Endothelial cell of umbilical vein (primary cell): ENCODE measurements around the gene RABEP1.

Experiments used
- EZH2 ChIP-seq: IDR thresholded peaks from 2 replicates; pipeline ENCODE4 v1.6.1; 2012; ENCODE audit warnings: borderline replicate concordance, low read depth, mild to moderate bottlenecking, moderate library complexity, low read length, inconsistent platforms; ENCODE audit not compliant: severe bottlenecking
- GATA2 ChIP-seq: IDR thresholded peaks from 2 replicates; pipeline ENCODE4 v1.7.0; 2011; ENCODE audit warnings: low read depth, mild to moderate bottlenecking, moderate library complexity, mixed read lengths, low read length; ENCODE audit not compliant: insufficient read length, insufficient read depth
- JUN ChIP-seq: IDR thresholded peaks from 2 replicates; pipeline ENCODE4 v1.6.1; 2011; ENCODE audit warnings: borderline replicate concordance, low read depth; ENCODE audit not compliant: insufficient read length, insufficient read depth
- POLR2A ChIP-seq: IDR thresholded peaks from 2 replicates; pipeline ENCODE4 v1.6.1; 2012; ENCODE audit warnings: low read depth, mild to moderate bottlenecking, control low read depth, low read length
- POLR2AphosphoS5 ChIP-seq: IDR thresholded peaks from 2 replicates; pipeline ENCODE4 v1.6.1; 2012; ENCODE audit warnings: low read depth, mild to moderate bottlenecking, control low read depth, low read length, moderate library complexity; ENCODE audit not compliant: insufficient read depth
- TF ChIP-seq, protein P1 (sequence below), 2 donors: IDR thresholded peaks; 1 replicate in 1 of 2; 2 replicates in 1 of 2; pipeline ENCODE4 v1.5.1; 2011; ENCODE audit warnings: low read length in 2 of 2, mild to moderate bottlenecking in 2 of 2, moderate library complexity in 2 of 2, control low read depth in 1 of 2, inconsistent platforms in 1 of 2, low read depth in 1 of 2; ENCODE audit not compliant: insufficient read depth in 1 of 2; ENCODE audit errors: extremely low read depth in 1 of 2
- TF ChIP-seq, protein P2 (sequence below): IDR thresholded peaks from 2 replicates; pipeline ENCODE4 v1.6.1; 2011; ENCODE audit not compliant: insufficient read depth, insufficient read length

DNA sequence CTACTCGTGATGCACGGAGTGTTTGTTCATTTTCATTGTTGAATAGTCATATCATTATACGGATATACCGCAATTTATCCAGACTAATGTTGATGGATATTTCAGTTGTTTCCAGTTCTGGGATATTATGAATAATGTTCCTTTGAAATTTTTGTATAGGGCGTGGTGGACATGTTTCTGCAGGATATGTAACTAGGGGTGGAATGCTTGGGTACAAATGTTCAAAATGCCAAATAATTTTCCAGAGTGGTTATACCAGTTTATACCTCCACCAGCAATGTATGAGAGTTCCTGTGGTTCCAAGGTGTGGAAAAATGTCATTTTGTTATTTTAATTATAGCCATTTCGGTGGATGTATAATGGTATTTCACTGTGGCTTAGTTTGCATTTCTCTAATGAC lies 83.7 kb downstream of the RABEP1 start:
- no peak for TF ChIP-seq POLR2A
- TF ChIP-seq, protein P1, sequence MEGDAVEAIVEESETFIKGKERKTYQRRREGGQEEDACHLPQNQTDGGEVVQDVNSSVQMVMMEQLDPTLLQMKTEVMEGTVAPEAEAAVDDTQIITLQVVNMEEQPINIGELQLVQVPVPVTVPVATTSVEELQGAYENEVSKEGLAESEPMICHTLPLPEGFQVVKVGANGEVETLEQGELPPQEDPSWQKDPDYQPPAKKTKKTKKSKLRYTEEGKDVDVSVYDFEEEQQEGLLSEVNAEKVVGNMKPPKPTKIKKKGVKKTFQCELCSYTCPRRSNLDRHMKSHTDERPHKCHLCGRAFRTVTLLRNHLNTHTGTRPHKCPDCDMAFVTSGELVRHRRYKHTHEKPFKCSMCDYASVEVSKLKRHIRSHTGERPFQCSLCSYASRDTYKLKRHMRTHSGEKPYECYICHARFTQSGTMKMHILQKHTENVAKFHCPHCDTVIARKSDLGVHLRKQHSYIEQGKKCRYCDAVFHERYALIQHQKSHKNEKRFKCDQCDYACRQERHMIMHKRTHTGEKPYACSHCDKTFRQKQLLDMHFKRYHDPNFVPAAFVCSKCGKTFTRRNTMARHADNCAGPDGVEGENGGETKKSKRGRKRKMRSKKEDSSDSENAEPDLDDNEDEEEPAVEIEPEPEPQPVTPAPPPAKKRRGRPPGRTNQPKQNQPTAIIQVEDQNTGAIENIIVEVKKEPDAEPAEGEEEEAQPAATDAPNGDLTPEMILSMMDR (IDR thresholded peaks at IDR 0.05; ENCODE audit: extremely low read depth in 1 of 2, insufficient read depth in 1 of 2, low read depth in 1 of 2, low read length in 2 of 2), result no peak
- TF ChIP-seq, protein P2, sequence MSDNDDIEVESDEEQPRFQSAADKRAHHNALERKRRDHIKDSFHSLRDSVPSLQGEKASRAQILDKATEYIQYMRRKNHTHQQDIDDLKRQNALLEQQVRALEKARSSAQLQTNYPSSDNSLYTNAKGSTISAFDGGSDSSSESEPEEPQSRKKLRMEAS, result no peak
- no peak for TF ChIP-seq JUN
- TF ChIP-seq POLR2AphosphoS5, result no peak
- no peak for TF ChIP-seq EZH2
- no peak for TF ChIP-seq GATA2
